HEK293T (cell line): ENCODE measurements around the gene HGFAC.

Experiments used
- ARNT ChIP-seq: fragments of 450-650 bp; IDR thresholded peaks from 2 replicates; pipeline ENCODE4 v1.6.1; 2017; ENCODE audit warnings: mild to moderate bottlenecking
- BHLHE40 ChIP-seq: fragments of 450-650 bp; IDR thresholded peaks from 2 replicates; pipeline ENCODE4 v1.6.1; 2016; ENCODE audit warnings: mild to moderate bottlenecking, moderate library complexity, borderline replicate concordance
- CTBP1 ChIP-seq: fragments of 450-650 bp; IDR thresholded peaks from 2 replicates; pipeline ENCODE4 v1.6.1; 2016; ENCODE audit warnings: borderline replicate concordance
- FOXA1 ChIP-seq: fragments of 450-650 bp; IDR thresholded peaks from 2 replicates; pipeline ENCODE4 v1.6.1; 2016; ENCODE audit warnings: mild to moderate bottlenecking
- HDGF ChIP-seq: fragments of 450-650 bp; IDR thresholded peaks from 2 replicates; pipeline ENCODE4 v1.6.1; 2017; ENCODE audit warnings: antibody characterized with exemption, borderline replicate concordance
- L3MBTL2 ChIP-seq: fragments of 450-650 bp; conservative IDR thresholded peaks from 2 replicates; pipeline ENCODE4 v1.6.1; 2016; ENCODE audit warnings: mild to moderate bottlenecking
- TARDBP ChIP-seq: fragments of 450-650 bp; IDR thresholded peaks from 2 replicates; pipeline ENCODE4 v1.6.1; 2016
- TF ChIP-seq, protein P1 (sequence below): fragments of 450-650 bp; IDR thresholded peaks from 2 replicates; pipeline ENCODE4 v1.6.1; 2016

DNA sequence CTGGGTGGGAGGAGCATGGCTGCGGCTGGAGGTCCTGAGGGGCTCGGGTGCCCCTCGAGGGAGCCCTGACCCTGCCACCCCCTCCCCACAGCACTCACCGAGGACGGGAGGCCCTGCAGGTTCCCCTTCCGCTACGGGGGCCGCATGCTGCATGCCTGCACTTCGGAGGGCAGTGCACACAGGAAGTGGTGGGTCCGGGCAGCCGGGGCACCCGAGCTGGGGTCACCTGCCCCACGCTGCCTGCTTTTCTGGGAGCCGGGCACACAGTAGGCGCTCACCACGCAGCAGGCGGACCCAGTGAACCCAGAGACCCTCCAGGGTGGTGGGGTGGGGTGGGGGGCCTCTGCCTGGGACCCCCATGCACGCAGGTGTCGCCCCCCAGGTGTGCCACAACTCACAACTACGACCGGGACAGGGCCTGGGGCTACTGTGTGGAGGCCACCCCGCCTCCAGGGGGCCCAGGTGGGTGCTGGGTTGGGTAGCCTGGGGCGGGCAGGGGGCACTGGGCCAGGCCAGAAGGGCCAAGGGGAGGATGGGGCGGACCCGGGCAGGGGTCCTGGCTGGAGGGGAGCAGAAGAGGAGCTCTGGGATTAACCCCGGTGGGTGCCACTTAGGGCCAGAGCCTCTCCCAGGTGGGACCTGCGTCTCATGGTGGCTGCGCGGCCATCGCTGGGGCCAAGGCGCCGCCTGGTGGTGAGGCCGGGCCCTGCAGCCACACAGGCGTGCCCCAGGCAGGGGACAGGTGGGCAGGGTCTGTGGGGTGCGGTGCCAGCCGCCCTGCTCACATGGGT is 1.4 kb downstream of the HGFAC start:
- TF ChIP-seq L3MBTL2: no peak
- no peak for TF ChIP-seq HDGF
- TF ChIP-seq BHLHE40: no peak
- no peak for TF ChIP-seq ARNT
- TF ChIP-seq, protein P1, sequence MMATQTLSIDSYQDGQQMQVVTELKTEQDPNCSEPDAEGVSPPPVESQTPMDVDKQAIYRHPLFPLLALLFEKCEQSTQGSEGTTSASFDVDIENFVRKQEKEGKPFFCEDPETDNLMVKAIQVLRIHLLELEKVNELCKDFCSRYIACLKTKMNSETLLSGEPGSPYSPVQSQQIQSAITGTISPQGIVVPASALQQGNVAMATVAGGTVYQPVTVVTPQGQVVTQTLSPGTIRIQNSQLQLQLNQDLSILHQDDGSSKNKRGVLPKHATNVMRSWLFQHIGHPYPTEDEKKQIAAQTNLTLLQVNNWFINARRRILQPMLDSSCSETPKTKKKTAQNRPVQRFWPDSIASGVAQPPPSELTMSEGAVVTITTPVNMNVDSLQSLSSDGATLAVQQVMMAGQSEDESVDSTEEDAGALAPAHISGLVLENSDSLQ: no peak
- no peak; the same call in 1 of the 2 replicates for TF ChIP-seq CTBP1
- no peak for TF ChIP-seq FOXA1
- no peak for TF ChIP-seq TARDBP
